Thyroid gland (tissue), 4 donors: ENCODE measurements around the gene SPACA6.

Experiments
- POLR2A ChIP-seq, 2 donors: fragments of 450-650 bp; IDR thresholded peaks; one replicate each; pipeline ENCODE4 v1.6.1; 2017; ENCODE audit warnings: antibody characterized with exemption in 2 of 2, mild to moderate bottlenecking in 2 of 2, moderate library complexity in 1 of 2
- TF ChIP-seq, protein P1 (sequence below), 6 experiments: fragments of 200-600 bp in 3 of 6; fragments of 450-650 bp in 3 of 6; sonication (generic) in 3 of 6; IDR thresholded peaks; one replicate each; pipeline ENCODE4 v1.5.1; 2016 to 2019; ENCODE audit warnings: antibody characterized with exemption in 6 of 6, mild to moderate bottlenecking in 2 of 6, inconsistent platforms in 1 of 6, moderate library complexity in 1 of 6

DNA sequence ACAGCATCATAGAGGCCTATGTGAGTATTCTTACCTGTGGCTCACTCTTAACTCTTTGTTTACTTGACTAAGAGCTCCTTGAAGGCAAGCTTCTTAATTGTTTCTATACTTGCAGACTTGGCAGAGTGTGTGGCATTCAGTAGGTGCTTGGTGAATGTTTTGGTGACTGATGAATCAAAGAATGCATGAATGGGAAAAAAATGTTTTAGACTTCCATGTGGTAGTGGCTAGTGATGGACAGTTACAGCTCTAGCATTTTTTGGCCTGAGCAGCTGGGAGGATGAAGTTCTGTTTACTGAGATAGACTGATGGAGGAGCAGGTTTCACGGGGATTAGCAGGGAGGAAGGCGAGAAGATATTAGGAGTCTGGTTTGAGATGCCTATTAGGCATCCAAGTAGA, 17.0 kb downstream of the SPACA6 start:
- TF ChIP-seq, protein P1, sequence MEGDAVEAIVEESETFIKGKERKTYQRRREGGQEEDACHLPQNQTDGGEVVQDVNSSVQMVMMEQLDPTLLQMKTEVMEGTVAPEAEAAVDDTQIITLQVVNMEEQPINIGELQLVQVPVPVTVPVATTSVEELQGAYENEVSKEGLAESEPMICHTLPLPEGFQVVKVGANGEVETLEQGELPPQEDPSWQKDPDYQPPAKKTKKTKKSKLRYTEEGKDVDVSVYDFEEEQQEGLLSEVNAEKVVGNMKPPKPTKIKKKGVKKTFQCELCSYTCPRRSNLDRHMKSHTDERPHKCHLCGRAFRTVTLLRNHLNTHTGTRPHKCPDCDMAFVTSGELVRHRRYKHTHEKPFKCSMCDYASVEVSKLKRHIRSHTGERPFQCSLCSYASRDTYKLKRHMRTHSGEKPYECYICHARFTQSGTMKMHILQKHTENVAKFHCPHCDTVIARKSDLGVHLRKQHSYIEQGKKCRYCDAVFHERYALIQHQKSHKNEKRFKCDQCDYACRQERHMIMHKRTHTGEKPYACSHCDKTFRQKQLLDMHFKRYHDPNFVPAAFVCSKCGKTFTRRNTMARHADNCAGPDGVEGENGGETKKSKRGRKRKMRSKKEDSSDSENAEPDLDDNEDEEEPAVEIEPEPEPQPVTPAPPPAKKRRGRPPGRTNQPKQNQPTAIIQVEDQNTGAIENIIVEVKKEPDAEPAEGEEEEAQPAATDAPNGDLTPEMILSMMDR (IDR thresholded peaks at IDR 0.05): no peak
- TF ChIP-seq POLR2A (IDR thresholded peaks at IDR 0.05): no peak
